WTC11 (cell line): ENCODE data around the gene NEURL4. TPM values are rescaled to one million over a fixed set of nuclear protein-coding genes. Genes with fewer than 3 reads are reported as not detected.

ENCODE experiments used
- ATAC-seq: fragments of 200-7000 bp; cut with Tn5 transposase; 2 replicates; pipeline ENCODE4 v1.10.0; 2021; ENCODE audit warnings: mild to moderate bottlenecking, moderate library complexity
- CTCF ChIA-PET: fragments of 300-600 bp; sonication (Branson Sonifier 250); formaldehyde crosslinking; loops from one replicate; lab custom pipeline; 2021; ENCODE audit warnings: antibody characterized with exemption; lab: Charles Lee
- POLR2A ChIA-PET: fragments of 350-600 bp; sonication (Branson Sonifier 250); formaldehyde crosslinking; loops from one replicate; lab custom pipeline; 2021; ENCODE audit warnings: antibody characterized with exemption; lab: Charles Lee
- DNase-seq: peaks from one replicate; pipeline ENCODE4 v3.0.0; 2021; ENCODE audit warnings: low spot score
- H3K27ac Mint-ChIP-seq: 2 replicates; pipeline ENCODE4 v1.8.0; 2021; ENCODE audit warnings: mixed read lengths
- H3K27me3 Mint-ChIP-seq: 2 replicates; pipeline ENCODE4 v1.8.0; 2021; ENCODE audit warnings: low read depth, mild to moderate bottlenecking, moderate library complexity, mixed read lengths
- H3K36me3 Mint-ChIP-seq: 2 replicates; pipeline ENCODE4 v1.8.0; 2021; ENCODE audit warnings: mixed read lengths
- H3K4me1 Mint-ChIP-seq: 2 replicates; pipeline ENCODE4 v1.8.0; 2022; ENCODE audit warnings: mixed read lengths
- H3K4me3 Mint-ChIP-seq: 2 replicates; pipeline ENCODE4 v1.8.0; 2021; ENCODE audit warnings: mild to moderate bottlenecking, moderate library complexity, mixed read lengths
- H3K9me3 Mint-ChIP-seq: 2 replicates; pipeline ENCODE4 v1.8.0; 2021; ENCODE audit warnings: mixed read lengths
- AR ChIP-seq: fragments of 250-450 bp; sonication (Bioruptor Pico); IDR thresholded peaks from 2 replicates; pipeline ENCODE4 v1.9.0; 2021; ENCODE audit warnings: mild to moderate bottlenecking
- CBFB ChIP-seq: sonication (generic); formaldehyde crosslinking; IDR thresholded peaks from 2 replicates; pipeline ENCODE4 v1.8.1; 2022; ENCODE audit warnings: mild to moderate bottlenecking, low read depth, missing genetic modification reagents
- ESRRA ChIP-seq: sonication (generic); formaldehyde crosslinking; IDR thresholded peaks from 2 replicates; pipeline ENCODE4 v1.8.1; 2022; ENCODE audit warnings: mild to moderate bottlenecking, missing genetic modification reagents, borderline replicate concordance
- GRHL2 ChIP-seq: fragments of 250-450 bp; sonication (Bioruptor Pico); IDR thresholded peaks from 2 replicates; pipeline ENCODE4 v1.8.0; 2022; ENCODE audit warnings: mild to moderate bottlenecking, moderate library complexity; ENCODE audit not compliant: insufficient replicate concordance, severe bottlenecking
- GTF2I ChIP-seq: fragments of 250-450 bp; sonication (Bioruptor Pico); conservative IDR thresholded peaks from 2 replicates; pipeline ENCODE4 v1.4.0; 2021; ENCODE audit warnings: mild to moderate bottlenecking
- IRF2 ChIP-seq: sonication (generic); formaldehyde crosslinking; IDR thresholded peaks from 2 replicates; pipeline ENCODE4 v1.8.0; 2022; ENCODE audit warnings: low read depth, missing genetic modification reagents, borderline replicate concordance
- JAZF1 ChIP-seq: fragments of 250-450 bp; sonication (Bioruptor Pico); IDR thresholded peaks from 2 replicates; pipeline ENCODE4 v1.9.0; 2021; ENCODE audit warnings: moderate library complexity, mild to moderate bottlenecking, inconsistent platforms
- KAT7 ChIP-seq: sonication (generic); formaldehyde crosslinking; IDR thresholded peaks from 2 replicates; pipeline ENCODE4 v1.8.1; 2023; ENCODE audit warnings: missing genetic modification reagents, mild to moderate bottlenecking, borderline replicate concordance
- NFATC4 ChIP-seq: fragments of 250-450 bp; sonication (Bioruptor Pico); IDR thresholded peaks from 2 replicates; pipeline ENCODE4 v1.9.0; 2021; ENCODE audit warnings: mild to moderate bottlenecking
- NFE2L1 ChIP-seq: sonication (generic); formaldehyde crosslinking; IDR thresholded peaks from 2 replicates; pipeline ENCODE4 v1.8.1; 2023; ENCODE audit warnings: missing genetic modification reagents
- RELA ChIP-seq: sonication (generic); formaldehyde crosslinking; IDR thresholded peaks from 2 replicates; pipeline ENCODE4 v1.8.1; 2022; ENCODE audit warnings: missing genetic modification reagents, mild to moderate bottlenecking, borderline replicate concordance
- SP1 ChIP-seq: sonication (generic); formaldehyde crosslinking; conservative IDR thresholded peaks from 2 replicates; pipeline ENCODE4 v1.8.1; 2022; ENCODE audit warnings: missing genetic modification reagents
- TCF7 ChIP-seq: sonication (generic); formaldehyde crosslinking; IDR thresholded peaks from 2 replicates; pipeline ENCODE4 v1.8.0; 2022; ENCODE audit warnings: mild to moderate bottlenecking, low read depth, missing genetic modification reagents, moderate library complexity
- TP53 ChIP-seq: sonication (generic); formaldehyde crosslinking; IDR thresholded peaks from 2 replicates; pipeline ENCODE4 v1.8.1; 2023; ENCODE audit warnings: mild to moderate bottlenecking, missing genetic modification reagents
- ZNF121 ChIP-seq: sonication (generic); formaldehyde crosslinking; IDR thresholded peaks from 2 replicates; pipeline ENCODE4 v1.8.0; 2023; ENCODE audit warnings: missing genetic modification reagents
- ZNF396 ChIP-seq: fragments of 250-450 bp; sonication (Bioruptor Pico); IDR thresholded peaks from 2 replicates; pipeline ENCODE4 v1.8.0; 2021; ENCODE audit warnings: mild to moderate bottlenecking, moderate library complexity, borderline replicate concordance
- ZNF423 ChIP-seq: fragments of 250-450 bp; sonication (Bioruptor Pico); IDR thresholded peaks from 2 replicates; pipeline ENCODE4 v2.1.2; 2022; ENCODE audit warnings: mild to moderate bottlenecking, moderate library complexity
- total RNA-seq: library from RNA; stranded (reverse); gene quantifications from 3 replicates; pipeline ENCODE4 v1.2.3, GENCODE V29; 2021
- TF ChIP-seq, protein P1 (sequence below): sonication (generic); formaldehyde crosslinking; IDR thresholded peaks from 2 replicates; pipeline ENCODE4 v1.8.1; 2023; ENCODE audit warnings: mild to moderate bottlenecking, missing genetic modification reagents, moderate library complexity
- TF ChIP-seq, protein P2 (sequence below): sonication (generic); formaldehyde crosslinking; IDR thresholded peaks from 2 replicates; pipeline ENCODE4 v1.8.1; 2022; ENCODE audit warnings: missing genetic modification reagents, borderline replicate concordance
- TF ChIP-seq, protein P3 (sequence below): sonication (generic); formaldehyde crosslinking; IDR thresholded peaks from 2 replicates; pipeline ENCODE4 v1.8.1; 2022; ENCODE audit warnings: low read depth, missing genetic modification reagents, borderline replicate concordance
- TF ChIP-seq, protein P4 (sequence below): sonication (generic); formaldehyde crosslinking; IDR thresholded peaks from 2 replicates; pipeline ENCODE4 v1.8.0; 2023; ENCODE audit warnings: missing genetic modification reagents, mild to moderate bottlenecking, borderline replicate concordance
- TF ChIP-seq, protein P5 (sequence below): fragments of 250-450 bp; sonication (Bioruptor Pico); IDR thresholded peaks from 2 replicates; pipeline ENCODE4 v1.9.0; 2021; ENCODE audit warnings: moderate library complexity, mild to moderate bottlenecking, inconsistent platforms, borderline replicate concordance

The NEURL4 gene
- total RNA-seq, 1 experiment from 2014 or later: 64.4 TPM

DNA sequence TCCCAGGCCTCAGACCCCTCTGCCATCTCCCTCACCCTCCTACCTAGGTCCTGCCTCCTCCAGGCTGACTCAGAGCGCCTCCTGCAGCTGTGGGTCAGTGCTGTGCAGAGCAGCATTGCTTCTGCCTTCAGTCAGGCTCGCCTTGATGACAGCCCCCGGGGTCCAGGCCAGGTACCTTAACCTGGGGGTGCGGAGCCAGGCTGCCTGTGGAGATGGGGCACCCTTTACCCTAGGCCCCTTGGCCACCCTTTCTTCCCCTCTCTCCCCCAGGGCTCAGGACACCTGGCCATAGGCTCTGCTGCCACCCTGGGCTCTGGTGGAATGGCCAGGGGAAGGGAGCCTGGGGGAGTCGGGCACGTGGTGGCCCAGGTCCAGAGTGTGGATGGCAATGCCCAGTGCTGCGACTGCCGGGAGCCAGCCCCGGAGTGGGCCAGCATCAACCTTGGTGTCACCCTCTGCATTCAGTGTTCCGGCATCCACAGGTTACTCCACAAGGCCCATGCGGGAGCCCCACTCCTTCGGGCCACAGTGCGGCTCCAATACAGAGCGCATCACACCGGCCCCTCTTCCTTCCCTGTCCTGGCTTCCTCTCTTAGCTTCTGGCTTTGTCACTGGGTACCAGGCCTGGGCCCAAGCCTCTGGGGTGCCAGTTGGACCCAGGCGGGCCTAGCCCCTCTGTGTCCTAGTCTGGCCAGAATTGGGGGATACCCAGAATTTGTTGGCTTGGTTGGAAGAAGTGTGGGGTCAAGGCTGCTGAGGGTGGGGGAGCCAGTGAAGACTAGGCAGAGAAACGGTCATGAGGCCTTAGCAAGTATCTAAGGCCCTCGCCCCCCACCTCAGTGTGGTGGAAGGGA, 17.9 kb upstream of the NEURL4 start:
- TF ChIP-seq RELA (CRISPR knock-in tag) (no peak), ZNF396 (no peak), ZNF423 (no peak), NFE2L1 (CRISPR knock-in tag) (no peak), TP53 (CRISPR knock-in tag) (no peak), TCF7 (CRISPR knock-in tag) (no peak), KAT7 (CRISPR knock-in tag) (no peak), ZNF121 (CRISPR knock-in tag) (no peak), IRF2 (no peak), CBFB (CRISPR knock-in tag) (no peak), NFATC4 (no peak), GTF2I (no peak), AR (no peak), SP1 (CRISPR knock-in tag) (no peak)
- TF ChIP-seq, protein P1, sequence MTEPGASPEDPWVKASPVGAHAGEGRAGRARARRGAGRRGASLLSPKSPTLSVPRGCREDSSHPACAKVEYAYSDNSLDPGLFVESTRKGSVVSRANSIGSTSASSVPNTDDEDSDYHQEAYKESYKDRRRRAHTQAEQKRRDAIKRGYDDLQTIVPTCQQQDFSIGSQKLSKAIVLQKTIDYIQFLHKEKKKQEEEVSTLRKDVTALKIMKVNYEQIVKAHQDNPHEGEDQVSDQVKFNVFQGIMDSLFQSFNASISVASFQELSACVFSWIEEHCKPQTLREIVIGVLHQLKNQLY (CRISPR knock-in tag): no peak
- TF ChIP-seq, protein P2, sequence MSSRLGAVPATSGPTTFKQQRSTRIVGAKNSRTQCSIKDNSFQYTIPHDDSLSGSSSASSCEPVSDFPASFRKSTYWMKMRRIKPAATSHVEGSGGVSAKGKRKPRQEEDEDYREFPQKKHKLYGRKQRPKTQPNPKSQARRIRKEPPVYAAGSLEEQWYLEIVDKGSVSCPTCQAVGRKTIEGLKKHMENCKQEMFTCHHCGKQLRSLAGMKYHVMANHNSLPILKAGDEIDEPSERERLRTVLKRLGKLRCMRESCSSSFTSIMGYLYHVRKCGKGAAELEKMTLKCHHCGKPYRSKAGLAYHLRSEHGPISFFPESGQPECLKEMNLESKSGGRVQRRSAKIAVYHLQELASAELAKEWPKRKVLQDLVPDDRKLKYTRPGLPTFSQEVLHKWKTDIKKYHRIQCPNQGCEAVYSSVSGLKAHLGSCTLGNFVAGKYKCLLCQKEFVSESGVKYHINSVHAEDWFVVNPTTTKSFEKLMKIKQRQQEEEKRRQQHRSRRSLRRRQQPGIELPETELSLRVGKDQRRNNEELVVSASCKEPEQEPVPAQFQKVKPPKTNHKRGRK (CRISPR knock-in tag): no peak
- Mint-ChIP-seq H3K4me1 (peaks cover 11% of the 10 kb centered on the region), H3K4me3 (no peak overlapping the region), H3K27me3 (peaks cover 6% of the 10 kb centered on the region; the same call in 1 of the 2 replicates), H3K9me3 (no peaks in the 10 kb centered on the region), H3K36me3 (no peaks in the 10 kb centered on the region), H3K27ac (no peak overlapping the region)
- ATAC-seq: no peak
- POLR2A ChIA-PET: no interaction called here
- DNase-seq: no peak
- CTCF ChIA-PET: interaction anchor here (1.1 to 2.6 kb wide), 3 partner anchors 9 to 10 kb away, joined by 4 to 7 read pairs (median 6); partner anchors contain the start of gene ACAP1

GRCh38 chr17:7343250-7343649, 14.1 kb upstream of the NEURL4 start:
- DNase-seq (no peak), ATAC-seq (no peak)
- no peak overlapping the region for H3K27ac Mint-ChIP-seq
- H3K4me1 Mint-ChIP-seq: no peaks in the 10 kb centered on the region
- H3K36me3 Mint-ChIP-seq: peaks cover 3% of the 10 kb centered on the region; the same call in 1 of the 2 replicates
- ChIA-PET POLR2A (interaction anchor here (0.8 kb wide), 1 partner anchor 19 kb away, joined by 3 read pairs; no protein-coding TSS in a partner anchor), CTCF (interaction anchor here (1.2 to 1.5 kb wide), 2 partner anchors 17 to 51 kb away, joined by 3 to 6 read pairs; partner anchors contain the start of gene PLSCR3)
- no peak overlapping the region for H3K4me3 Mint-ChIP-seq
- H3K9me3 Mint-ChIP-seq: no peaks in the 10 kb centered on the region
- H3K27me3 Mint-ChIP-seq: no peaks in the 10 kb centered on the region; the same call in 1 of the 2 replicates
- TF ChIP-seq JAZF1 (CRISPR knock-in tag) (no peak), GRHL2 (CRISPR knock-in tag) (no peak), NFATC4 (no peak), ESRRA (CRISPR knock-in tag) (no peak)
- TF ChIP-seq, protein P3, sequence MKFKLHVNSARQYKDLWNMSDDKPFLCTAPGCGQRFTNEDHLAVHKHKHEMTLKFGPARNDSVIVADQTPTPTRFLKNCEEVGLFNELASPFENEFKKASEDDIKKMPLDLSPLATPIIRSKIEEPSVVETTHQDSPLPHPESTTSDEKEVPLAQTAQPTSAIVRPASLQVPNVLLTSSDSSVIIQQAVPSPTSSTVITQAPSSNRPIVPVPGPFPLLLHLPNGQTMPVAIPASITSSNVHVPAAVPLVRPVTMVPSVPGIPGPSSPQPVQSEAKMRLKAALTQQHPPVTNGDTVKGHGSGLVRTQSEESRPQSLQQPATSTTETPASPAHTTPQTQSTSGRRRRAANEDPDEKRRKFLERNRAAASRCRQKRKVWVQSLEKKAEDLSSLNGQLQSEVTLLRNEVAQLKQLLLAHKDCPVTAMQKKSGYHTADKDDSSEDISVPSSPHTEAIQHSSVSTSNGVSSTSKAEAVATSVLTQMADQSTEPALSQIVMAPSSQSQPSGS (CRISPR knock-in tag): no peak
- TF ChIP-seq, protein P4, sequence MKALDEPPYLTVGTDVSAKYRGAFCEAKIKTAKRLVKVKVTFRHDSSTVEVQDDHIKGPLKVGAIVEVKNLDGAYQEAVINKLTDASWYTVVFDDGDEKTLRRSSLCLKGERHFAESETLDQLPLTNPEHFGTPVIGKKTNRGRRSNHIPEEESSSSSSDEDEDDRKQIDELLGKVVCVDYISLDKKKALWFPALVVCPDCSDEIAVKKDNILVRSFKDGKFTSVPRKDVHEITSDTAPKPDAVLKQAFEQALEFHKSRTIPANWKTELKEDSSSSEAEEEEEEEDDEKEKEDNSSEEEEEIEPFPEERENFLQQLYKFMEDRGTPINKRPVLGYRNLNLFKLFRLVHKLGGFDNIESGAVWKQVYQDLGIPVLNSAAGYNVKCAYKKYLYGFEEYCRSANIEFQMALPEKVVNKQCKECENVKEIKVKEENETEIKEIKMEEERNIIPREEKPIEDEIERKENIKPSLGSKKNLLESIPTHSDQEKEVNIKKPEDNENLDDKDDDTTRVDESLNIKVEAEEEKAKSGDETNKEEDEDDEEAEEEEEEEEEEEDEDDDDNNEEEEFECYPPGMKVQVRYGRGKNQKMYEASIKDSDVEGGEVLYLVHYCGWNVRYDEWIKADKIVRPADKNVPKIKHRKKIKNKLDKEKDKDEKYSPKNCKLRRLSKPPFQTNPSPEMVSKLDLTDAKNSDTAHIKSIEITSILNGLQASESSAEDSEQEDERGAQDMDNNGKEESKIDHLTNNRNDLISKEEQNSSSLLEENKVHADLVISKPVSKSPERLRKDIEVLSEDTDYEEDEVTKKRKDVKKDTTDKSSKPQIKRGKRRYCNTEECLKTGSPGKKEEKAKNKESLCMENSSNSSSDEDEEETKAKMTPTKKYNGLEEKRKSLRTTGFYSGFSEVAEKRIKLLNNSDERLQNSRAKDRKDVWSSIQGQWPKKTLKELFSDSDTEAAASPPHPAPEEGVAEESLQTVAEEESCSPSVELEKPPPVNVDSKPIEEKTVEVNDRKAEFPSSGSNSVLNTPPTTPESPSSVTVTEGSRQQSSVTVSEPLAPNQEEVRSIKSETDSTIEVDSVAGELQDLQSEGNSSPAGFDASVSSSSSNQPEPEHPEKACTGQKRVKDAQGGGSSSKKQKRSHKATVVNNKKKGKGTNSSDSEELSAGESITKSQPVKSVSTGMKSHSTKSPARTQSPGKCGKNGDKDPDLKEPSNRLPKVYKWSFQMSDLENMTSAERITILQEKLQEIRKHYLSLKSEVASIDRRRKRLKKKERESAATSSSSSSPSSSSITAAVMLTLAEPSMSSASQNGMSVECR (CRISPR knock-in tag): no peak
- TF ChIP-seq, protein P5, sequence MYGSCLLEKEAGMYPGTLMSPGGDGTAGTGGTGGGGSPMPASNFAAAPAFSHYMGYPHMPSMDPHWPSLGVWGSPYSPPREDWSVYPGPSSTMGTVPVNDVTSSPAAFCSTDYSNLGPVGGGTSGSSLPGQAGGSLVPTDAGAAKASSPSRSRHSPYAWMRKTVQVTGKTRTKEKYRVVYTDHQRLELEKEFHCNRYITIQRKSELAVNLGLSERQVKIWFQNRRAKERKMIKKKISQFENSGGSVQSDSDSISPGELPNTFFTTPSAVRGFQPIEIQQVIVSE: no peak
- TF ChIP-seq, protein P1 (CRISPR knock-in tag): no peak
